ENCODE data around the gene RPS6KA1. TPM values are rescaled to one million over a fixed set of nuclear protein-coding genes. Genes with fewer than 3 reads are reported as not detected.

The RPS6KA1 gene
- total and polyA plus RNA-seq, 11 donors = 1.1 to 24.4 (median 3.5) TPM

- intact Hi-C loops (cut with DNase I) = no loop called here
- ATAC-seq = peak in 2 of 4 donors; percentile 13 to 23
- no peak for DNase-seq
- peaks cover 0 to 9% (median 0%) of the 10 kb centered on the region in 9 donors for H3K36me3 ChIP-seq
- no peaks in the 10 kb centered on the region for H3K9me3 ChIP-seq
- no peaks in the 10 kb centered on the region for H3K27me3 ChIP-seq
- H3K27ac ChIP-seq = peak overlapping the region; percentile 1 to 99 (median 48)
- no peak for TF ChIP-seq CTCF (IDR thresholded peaks at IDR 0.05)
- TF ChIP-seq POLR2A (IDR thresholded peaks at IDR 0.05) = no peak
- H3K4me3 ChIP-seq = peak overlapping the region in 7 of 12 donors; percentile 3 to 38 (median 26)
- WGBS, 4 donors = 74 to 88% (median 85%) methylated on average over 6 to 9 of the region's 9 CpGs
- H3K4me1 ChIP-seq = peaks cover 0 to 91% (median 10%) of the 10 kb centered on the region in 12 donors
These were observed 13.3 kb downstream of the RPS6KA1 start for GRCh38 chr1:26542771-26543451.

GRCh38 chr1:26543462-26543861 is 13.9 kb downstream of the RPS6KA1 start:
- peak overlapping the region in 8 of 12 donors; percentile 1 to 99 (median 70) for H3K27ac ChIP-seq
- intact Hi-C loops (cut with DNase I) = no loop called here

GRCh38 chr1:26544126-26544525 is 14.6 kb downstream of the RPS6KA1 start:
- Histone ChIP-seq H3K4me3 (peak overlapping the region in 3 of 12 donors; percentile 33 to 38 (median 34)), H3K27me3 (no peaks in the 10 kb centered on the region), H3K27ac (peak overlapping the region in 4 of 12 donors; percentile 34 to 99 (median 72)), H3K36me3 (peaks cover 0 to 21% (median 0%) of the 10 kb centered on the region in 9 donors), H3K9me3 (no peaks in the 10 kb centered on the region), H3K4me1 (peaks cover 0 to 80% (median 10%) of the 10 kb centered on the region in 12 donors)
- intact Hi-C loops (cut with DNase I) = no loop called here
- ATAC-seq (no peak), DNase-seq (no peak)
- WGBS, 4 donors = 81 to 95% (median 92%) methylated on average over 5 of the region's 5 CpGs
- no peak for TF ChIP-seq CTCF (IDR thresholded peaks at IDR 0.05)
- TF ChIP-seq POLR2A (IDR thresholded peaks at IDR 0.05) = no peak

More at GRCh38 chr1:26543462-26543861, 13.9 kb downstream of the RPS6KA1 start:
- DNase-seq = no peak
- Histone ChIP-seq H3K9me3 (no peaks in the 10 kb centered on the region), H3K4me1 (peaks cover 0 to 86% (median 10%) of the 10 kb centered on the region in 12 donors), H3K27me3 (no peaks in the 10 kb centered on the region), H3K36me3 (peaks cover 0 to 15% (median 0%) of the 10 kb centered on the region in 9 donors), H3K4me3 (peak overlapping the region in 7 of 12 donors; percentile 3 to 38 (median 26))
- no peak for TF ChIP-seq CTCF (IDR thresholded peaks at IDR 0.05)
- TF ChIP-seq POLR2A (IDR thresholded peaks at IDR 0.05) = no peak
- ATAC-seq = no peak
- 80 to 96% (median 88%) methylated on average over 3 to 5 of the region's 5 CpGs for WGBS, 4 donors

- Histone ChIP-seq H3K36me3 (peaks cover 0 to 34% (median 0%) of the 10 kb centered on the region in 9 donors), H3K27me3 (no peaks in the 10 kb centered on the region), H3K4me1 (peaks cover 0 to 62% (median 7%) of the 10 kb centered on the region in 12 donors), H3K9me3 (no peaks in the 10 kb centered on the region), H3K27ac (peak overlapping the region in 2 of 12 donors; percentile 34 to 88), H3K4me3 (peak overlapping the region in 10 of 12 donors; percentile 2 to 67 (median 38))
- WGBS, 4 donors = 87 to 96% (median 92%) methylated on average over 3 to 4 of the region's 4 CpGs; no CpG with 5 or more reads in 1 of the 4 donors
- TF ChIP-seq POLR2A (IDR thresholded peaks at IDR 0.05) (no peak), CTCF (IDR thresholded peaks at IDR 0.05) (no peak)
- intact Hi-C loops (cut with DNase I) = no loop called here
- no peak for DNase-seq
- ATAC-seq = no peak
These were observed 16.4 kb downstream of the RPS6KA1 start for GRCh38 chr1:26545969-26546323.
